VCaP (cell line): ENCODE measurements around the gene ZNF180.
A peak's percentile ranks its signal among the peaks of the same experiment; 100 is the strongest.

ENCODE experiments used
- H3K27ac ChIP-seq: fragments of 450-650 bp; 2 replicates; pipeline ENCODE4 v1.5.1; 2017
- TF ChIP-seq, protein P1 (sequence below): fragments of 450-650 bp; conservative IDR thresholded peaks from 2 replicates; pipeline ENCODE4 v1.5.1; 2017; ENCODE audit warnings: mild to moderate bottlenecking, moderate library complexity

The ZNF180 gene

DNA sequence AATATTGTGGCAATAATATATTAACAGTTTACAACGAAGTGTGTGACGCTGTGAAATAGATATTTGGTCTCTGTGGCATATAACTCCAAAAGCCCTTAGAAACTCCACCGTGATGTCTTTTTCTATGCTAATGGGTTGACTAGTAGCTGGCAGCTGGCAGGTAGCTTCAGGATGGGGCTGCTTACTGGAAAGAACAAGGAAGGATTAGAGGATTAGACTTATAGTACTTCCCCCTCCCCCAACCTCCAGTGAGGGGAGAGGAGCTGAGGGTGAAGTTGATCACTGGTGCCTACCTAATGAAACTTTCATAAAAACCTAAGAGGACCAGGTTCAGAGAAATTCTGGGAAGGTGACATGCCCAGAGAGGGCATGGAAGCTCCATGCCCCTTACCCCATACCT, 61.9 kb downstream of the ZNF180 start:
- no peak overlapping the region for H3K27ac ChIP-seq
- TF ChIP-seq, protein P1, sequence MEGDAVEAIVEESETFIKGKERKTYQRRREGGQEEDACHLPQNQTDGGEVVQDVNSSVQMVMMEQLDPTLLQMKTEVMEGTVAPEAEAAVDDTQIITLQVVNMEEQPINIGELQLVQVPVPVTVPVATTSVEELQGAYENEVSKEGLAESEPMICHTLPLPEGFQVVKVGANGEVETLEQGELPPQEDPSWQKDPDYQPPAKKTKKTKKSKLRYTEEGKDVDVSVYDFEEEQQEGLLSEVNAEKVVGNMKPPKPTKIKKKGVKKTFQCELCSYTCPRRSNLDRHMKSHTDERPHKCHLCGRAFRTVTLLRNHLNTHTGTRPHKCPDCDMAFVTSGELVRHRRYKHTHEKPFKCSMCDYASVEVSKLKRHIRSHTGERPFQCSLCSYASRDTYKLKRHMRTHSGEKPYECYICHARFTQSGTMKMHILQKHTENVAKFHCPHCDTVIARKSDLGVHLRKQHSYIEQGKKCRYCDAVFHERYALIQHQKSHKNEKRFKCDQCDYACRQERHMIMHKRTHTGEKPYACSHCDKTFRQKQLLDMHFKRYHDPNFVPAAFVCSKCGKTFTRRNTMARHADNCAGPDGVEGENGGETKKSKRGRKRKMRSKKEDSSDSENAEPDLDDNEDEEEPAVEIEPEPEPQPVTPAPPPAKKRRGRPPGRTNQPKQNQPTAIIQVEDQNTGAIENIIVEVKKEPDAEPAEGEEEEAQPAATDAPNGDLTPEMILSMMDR, result no peak

DNA sequence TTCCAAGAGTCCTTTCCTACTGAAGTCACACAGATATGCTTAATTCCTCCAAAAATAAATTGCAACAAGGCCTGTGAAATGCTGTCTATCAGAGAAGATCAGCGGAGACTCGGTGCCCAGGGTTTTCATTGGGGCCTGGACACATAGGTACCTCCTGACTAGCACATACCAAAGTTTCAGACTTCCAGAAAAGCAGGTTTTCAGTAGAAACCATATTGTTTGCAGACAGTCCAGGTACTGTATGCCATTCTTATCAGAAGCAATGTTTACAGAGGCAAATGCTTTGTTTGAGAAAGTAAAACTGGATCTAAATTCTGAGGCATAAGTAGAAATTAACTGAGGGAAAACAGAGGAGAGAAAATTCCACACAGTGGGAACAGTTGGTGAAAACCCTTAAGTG, 64.9 kb downstream of the ZNF180 start:
- H3K27ac ChIP-seq, result peak overlapping the region; percentile 64
- TF ChIP-seq, protein P1, result no peak

GRCh38 chr19:44430956-44431355, 69.4 kb downstream of the ZNF180 start:
- H3K27ac ChIP-seq, result no peak overlapping the region
- TF ChIP-seq, protein P1, result no peak
